Fibroblast of skin of back (primary cell): ENCODE data around the gene GSTO2.

Source experiments
- DNase-seq: peaks from one replicate; pipeline ENCODE4 v3.0.0-alpha.2; 2013

GSTO2 gene

GRCh38 chr10:104281694-104282093 is 12.7 kb downstream of the GSTO2 start:
- no peak for DNase-seq

DNA sequence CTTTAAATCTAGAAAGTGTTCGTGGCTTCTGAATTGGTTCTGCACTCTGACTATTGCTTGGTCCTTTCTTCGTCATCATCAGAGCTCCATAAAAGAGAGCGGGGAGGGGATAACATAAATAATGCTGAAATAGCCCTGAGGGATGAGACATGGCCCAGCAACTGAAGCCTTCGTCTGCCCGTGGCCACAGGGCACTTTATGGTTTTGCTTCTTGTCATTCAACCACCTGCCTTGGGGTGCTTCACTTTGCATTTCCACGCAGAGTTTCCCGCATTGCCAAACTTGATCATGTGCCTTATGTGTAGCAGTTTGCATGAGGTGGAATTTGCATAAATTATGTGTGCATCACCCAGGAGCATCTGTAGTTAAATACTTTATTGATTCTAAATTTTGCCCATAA is 15.9 kb downstream of the GSTO2 start:
- DNase-seq: no peak

GRCh38 chr10:104286939-104287338 is 18.0 kb downstream of the GSTO2 start:
- DNase-seq: no peak

- DNase-seq: no peak
Observed at GRCh38 chr10:104288355-104288754, 19.4 kb downstream of the GSTO2 start.

GRCh38 chr10:104291439-104291951 is 22.5 kb downstream of the GSTO2 start:
- DNase-seq: peak; percentile 85

- peak; percentile 46 for DNase-seq
Observed at GRCh38 chr10:104293011-104293410, 24.0 kb downstream of the GSTO2 start.

- DNase-seq: no peak
Observed at GRCh38 chr10:104293781-104294321, 24.9 kb downstream of the GSTO2 start.

GRCh38 chr10:104296687-104297436 is 27.9 kb downstream of the GSTO2 start:
- no peak for DNase-seq

DNA sequence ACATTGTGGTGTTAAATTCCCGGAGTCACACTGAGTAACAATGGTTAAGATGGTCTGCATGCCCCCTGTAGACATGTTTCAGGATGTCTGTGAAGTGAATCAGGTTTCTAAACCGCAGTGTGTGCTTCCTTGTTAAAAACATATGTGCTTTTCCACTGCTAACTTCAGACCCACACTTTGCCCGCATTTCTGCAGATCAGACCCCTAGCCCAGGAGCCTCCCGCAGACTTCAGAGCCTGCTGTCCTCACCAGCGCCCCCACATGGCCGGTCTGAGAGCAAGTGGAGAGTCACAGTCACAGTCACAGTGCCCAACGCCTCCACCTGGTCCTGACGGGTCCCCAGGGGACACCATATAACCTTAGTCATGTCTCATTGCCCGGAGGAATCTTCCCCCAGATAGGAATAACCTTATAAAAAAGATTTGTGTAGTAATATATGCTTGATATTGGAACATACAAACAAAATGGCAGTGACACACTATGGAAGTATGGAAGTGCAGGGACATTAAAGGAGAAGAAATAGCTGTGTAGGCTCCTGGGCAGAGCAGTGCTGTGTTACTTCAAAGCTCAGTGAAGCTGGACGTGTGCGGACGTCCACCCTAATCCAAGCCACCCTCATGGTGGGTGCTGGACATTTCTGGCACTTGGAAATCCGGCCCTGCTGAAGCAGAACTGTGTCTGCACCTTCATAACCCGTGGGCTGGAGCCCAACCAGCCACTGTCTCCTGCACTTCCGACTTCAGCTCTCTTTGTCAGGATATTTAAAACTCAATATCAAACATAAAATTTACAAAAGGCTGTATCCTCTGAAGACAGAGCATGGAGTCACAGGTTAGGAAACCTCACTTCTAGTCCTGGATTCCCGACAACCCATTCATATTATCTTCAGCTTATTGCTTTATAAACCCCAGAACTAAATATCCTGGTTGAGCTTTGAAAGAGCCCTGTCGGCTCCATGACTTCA is 29.0 kb downstream of the GSTO2 start:
- peak; percentile 85 for DNase-seq

GRCh38 chr10:104299031-104299904 is 30.3 kb downstream of the GSTO2 start:
- peak; percentile 75 for DNase-seq

GRCh38 chr10:104300002-104300735 is 31.2 kb downstream of the GSTO2 start:
- peak; percentile 93 for DNase-seq

- peak; percentile 96 for DNase-seq
Observed at GRCh38 chr10:104300736-104301292, 31.8 kb downstream of the GSTO2 start.

GRCh38 chr10:104301907-104302690 is 33.1 kb downstream of the GSTO2 start:
- no peak for DNase-seq

- no peak for DNase-seq
Observed at GRCh38 chr10:104303594-104304355, 34.8 kb downstream of the GSTO2 start.

DNA sequence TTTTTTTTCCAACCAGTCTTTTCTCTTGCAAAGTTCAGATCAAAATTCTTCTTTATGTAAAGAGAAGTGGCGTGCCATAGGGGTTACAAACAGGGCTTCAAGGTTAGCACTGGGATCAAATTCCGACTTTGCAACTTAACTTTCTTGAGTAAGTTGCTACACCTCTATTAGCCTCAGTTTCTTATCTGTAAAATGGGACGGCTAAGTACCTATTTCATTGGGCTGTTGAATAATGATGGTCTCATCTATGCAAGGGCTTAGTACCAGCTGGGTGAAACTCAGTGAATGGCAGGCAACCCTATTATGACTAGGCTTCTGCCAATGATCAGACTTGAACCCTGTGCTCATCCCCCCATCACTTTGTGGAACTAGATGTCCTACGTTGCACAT is 35.4 kb downstream of the GSTO2 start:
- no peak for DNase-seq

DNA sequence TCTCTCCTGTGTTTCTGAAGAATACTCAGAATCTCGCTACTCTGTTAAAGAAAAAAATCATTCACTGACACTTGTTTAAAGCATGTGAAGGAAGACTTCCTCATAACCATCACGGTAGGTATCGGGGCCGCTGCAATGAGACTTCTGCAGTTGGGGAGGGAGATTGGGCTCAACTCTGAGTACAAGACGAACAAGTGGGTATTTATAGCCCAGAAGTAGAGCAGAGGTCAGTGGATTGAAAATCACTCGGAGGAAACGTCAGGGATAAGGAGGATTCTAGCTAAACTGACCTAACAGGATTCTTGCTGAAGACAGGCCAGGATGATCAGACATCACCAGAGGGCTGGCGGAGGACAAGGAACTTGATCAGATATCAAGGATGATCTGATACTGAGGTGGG is 35.9 kb downstream of the GSTO2 start:
- DNase-seq: no peak

- no peak for DNase-seq
Observed at GRCh38 chr10:104306897-104307296, 37.9 kb downstream of the GSTO2 start.

GRCh38 chr10:104307576-104308438 is 38.8 kb downstream of the GSTO2 start:
- DNase-seq: no peak
